HG03108 (cell line): ENCODE measurements around the gene IFNA2.
"Not testable (repeated sequence)": the region's sequence is repeated elsewhere in the genome, so short reads cannot be mapped to it uniquely, and the experiment has no call there.

ENCODE experiments used
- ATAC-seq: cut with Tn5 transposase; IDR thresholded peaks from one replicate; pipeline ENCODE4 v1.9.1; 2021; ENCODE audit warnings: moderate library complexity; ENCODE audit not compliant: unreplicated experiment

Gene IFNA2

DNA sequence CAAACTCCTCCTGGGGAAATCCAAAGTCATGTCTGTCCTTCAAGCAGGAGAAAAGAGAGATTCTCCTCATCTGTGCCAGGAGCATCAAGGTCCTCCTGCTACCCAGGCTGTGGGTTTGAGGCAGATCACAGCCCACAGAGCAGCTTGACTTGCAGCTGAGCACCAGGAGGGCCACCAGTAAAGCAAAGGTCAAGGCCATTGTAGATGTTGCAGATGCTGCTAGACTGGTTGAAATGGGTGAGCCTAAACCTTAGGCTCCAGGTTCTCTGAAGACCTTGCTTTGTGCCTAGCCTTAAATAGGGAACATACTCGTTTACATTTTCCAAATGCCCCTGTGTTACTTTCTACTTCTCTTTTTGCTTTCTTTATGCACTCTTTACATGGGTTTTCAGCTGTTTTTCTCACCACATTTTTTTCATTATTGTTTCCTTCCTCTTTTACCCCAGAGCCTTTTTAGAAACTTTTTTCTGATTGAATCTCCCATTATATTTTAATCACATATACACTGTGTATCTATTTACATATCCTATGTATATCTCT, at the start of gene IFNA2:
TSS of gene IFNA2 (minus strand) at position 268 of the 540 bp plus-strand sequence. CDS start at position 199, 69 bp downstream.
- ATAC-seq = no peak

DNA sequence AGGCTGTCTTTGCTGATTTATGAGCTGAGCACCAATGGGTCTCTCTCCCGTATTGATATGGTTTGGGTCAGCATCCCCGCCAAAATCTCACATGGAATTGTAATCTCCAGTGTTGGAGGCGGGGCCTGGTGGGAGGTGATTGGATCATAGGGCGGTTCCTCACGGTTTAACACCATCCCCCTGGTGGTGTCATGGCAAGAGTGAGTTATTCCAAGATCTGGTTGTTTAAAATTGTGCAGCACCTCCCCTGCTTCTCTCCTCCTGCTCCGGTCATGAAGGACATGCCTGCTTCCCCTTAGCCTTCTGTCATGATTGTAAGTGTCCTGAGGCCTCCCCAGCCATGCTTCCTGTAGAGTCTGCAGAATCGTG, 49.8 kb upstream of the IFNA2 start:
- ATAC-seq = not testable (repeated sequence)

DNA sequence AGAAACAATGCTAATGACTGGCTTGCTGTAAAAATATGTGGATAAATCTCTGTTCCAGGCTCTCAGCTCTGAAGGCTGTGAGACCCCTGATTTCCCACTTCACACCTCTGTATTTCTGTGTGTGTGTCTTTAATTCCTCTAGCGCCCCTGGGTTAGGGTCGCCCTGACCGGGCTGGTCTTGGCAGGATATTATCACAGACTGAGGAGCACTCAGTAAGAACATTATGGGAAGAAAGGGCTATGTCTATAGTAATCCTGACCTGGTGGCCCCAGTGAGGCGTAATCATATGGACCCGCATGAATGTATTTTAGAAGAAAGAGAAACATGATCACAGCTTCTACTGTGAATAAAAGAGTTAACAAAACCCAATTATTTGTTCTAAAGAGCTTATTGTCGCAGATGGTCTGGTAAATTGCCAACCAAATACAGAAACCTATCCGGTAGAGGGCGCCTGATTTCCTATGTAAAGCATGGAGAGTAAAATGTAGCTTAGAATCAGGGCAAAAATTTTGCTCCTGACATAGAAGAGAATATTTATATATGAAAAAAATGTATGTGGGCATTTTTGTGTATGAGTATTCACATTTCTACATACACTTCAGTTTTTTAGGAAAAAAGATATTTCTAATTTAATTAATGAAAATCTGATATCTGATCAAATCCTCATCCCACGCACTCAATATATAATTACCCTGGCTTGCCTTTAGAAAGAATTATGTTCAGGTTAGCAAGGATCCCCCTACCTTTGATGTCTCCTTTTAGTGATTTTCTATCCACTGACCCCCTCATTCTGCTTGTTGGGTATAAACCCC, 49.2 kb upstream of the IFNA2 start:
- ATAC-seq = no peak

DNA sequence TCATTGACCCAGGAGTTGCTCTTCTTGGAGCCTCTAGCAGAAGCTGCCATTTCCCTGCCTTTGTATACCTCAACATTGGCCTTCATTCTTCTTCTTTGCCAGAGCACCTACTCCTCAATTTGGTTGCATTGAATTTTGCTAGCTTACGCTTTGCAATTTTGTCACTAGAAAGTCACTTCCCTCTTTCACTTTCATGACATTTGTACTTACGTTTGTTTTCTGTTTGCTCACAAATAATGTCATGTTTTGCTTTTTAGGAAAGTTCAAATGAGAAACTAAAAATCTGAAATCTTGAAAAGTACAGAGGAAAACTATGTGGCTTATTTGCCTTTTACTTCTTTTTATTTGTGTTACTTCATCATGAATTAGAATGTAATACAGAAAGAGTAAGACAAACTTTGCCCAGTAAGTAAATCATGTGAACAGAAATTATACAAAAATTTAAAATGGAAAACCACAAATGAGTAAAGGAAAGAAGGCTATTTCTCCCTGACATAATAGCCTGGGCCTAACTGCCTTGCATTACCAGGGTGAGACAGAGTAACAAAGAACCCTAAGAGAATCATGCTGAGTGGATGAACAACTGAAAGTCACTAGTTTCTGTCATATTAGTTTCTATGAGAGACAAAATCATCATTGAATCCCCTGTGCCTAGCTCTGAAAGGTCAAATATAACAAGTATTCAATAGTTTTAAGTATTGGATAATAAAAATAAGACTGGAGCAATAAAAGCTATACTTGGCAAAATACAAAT, 47.7 kb upstream of the IFNA2 start:
- no peak for ATAC-seq

DNA sequence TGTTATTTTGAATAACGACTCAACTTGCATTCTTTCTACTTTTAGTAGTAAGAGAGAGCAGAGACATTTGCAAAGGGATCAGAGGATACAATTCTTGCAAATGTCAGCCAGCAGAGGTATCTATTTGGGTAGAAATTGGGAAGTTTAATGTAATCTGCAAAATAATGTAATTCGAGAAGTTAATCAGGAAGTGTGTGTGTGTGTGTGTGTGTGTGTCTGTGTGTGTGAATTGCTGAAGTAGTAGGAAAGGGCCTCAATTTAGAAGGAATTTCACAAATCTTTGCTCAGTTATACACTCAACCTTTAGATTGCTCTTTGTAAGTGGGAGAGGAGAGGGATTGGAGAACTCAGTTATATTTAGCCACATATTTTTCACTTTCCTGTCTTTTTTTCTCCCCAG, 44.0 kb upstream of the IFNA2 start:
- no peak for ATAC-seq

DNA sequence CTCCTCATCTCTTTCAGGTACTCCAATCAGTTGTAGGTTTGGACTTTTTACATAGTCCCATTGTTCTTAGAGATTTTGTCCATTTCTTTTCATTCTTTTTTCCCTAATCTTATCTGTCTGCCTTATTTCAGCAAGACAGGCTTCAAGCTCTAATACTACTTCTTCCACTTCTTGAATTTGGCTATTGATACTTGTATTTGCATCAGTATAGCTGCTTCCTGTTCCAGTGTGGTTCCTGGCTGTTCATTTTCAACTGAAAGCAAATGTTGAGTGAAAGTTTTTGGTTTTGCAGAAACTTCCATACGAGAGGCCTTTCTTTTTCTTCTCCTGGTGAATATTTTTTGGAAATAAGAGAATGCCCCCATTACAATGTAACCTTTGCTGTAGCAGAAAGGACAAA, 43.0 kb upstream of the IFNA2 start:
- no peak for ATAC-seq

DNA sequence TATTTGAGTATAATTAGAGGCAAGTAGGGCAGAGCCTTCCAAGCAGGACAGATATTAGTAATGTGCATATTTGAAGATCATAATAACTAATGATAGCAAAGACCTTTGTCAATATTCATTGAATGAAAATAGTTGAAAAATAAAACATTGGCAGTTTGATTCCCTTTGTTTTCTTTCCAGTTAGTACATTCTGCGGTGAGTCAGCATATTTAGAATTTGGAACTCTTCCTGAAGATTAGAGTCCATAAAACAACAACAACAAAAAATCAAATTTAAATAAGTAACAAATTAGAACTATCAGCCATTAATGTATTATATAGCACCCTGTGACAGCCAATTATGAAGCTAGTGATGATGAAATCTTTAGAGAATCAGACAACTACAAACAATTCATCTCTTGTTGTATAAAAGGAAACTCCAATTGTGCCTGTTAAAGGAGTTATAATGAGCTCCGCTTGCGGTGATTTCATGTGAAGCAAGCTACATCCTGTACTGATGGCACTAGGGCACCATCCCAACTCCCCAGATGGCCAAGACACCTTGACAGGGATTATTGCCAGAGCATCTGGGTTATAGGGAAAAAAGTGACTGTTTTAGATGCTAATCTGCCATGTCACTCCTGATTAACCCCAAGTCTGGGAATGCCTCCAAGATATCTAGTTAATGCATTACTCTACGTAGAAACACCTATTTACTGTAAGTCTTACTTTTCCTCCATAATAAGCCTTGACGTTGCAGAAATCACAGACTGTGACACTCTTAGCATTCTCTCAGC, 30.5 kb upstream of the IFNA2 start:
- no peak for ATAC-seq

DNA sequence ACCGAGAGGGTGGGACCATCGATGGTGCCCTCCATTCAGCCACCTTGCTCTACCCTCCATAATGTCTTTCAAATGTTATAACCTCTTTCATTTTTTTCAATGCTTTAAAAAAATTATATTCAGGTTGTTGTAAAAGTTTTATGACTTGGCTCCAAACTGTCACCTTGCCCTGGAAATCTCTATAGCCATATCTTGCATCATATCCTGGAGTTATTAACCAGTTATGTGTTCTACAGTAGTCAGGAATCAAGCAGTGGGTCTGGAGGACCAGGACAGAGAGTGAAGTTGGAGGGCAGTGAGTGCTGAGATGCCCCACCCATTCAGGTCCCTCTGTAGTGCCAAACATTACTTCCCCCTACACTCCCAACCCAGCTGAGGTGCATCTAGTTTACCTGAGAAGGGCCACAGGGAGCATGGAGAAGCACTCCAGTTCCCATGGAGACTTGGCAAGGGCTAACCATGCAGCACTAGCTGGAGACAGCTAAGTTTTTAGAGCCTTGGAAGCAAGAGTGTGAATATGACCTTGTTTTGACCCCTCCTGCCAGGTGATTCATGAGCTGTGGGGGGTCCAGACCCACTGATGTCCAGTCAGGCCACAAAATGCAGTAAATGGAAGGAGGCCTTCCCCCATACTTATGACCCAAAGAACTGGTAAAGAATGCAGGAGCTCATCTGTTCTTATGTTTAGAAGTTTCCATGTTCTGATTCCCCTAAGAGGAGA, 29.2 kb upstream of the IFNA2 start:
- no peak for ATAC-seq

DNA sequence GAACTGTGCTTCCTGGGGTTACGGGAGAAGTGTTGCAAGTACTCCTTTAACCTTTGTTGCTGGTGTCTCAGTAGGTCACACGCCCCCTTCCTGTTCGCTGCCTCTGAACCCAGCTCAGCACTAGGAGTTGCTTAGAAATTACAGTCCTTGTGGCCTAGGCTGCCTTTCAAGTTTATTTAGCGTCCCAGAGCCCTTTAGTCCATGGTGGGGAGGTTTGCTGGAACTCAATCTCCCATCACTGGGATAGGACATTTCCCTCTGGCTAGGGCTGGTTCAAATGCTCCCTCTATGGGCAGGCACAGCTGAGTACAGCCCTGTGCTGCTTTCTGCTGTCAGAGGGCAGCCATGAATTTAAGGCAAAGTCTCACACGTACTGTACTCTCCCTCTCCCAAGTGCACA, 28.4 kb upstream of the IFNA2 start:
- ATAC-seq = no peak

DNA sequence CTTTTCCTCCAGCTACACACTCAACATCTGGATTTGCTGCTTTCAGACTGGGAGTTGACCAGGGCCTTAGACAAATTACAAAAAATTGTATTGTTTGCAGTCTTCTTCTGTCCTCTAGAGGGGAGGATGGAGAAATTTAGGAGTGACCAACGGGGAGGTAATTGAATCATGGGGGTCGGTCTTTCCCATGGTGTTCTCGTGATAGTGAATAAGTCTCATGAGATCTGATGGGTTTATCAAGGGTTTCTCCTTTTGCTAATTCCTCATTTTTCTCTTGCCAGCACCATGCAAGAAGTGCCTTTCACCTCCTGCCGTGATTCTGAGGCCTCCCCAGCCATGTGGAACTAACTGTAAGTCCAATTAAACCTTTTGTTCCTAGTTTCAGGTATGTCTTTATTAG, 28.0 kb upstream of the IFNA2 start:
- ATAC-seq = no peak

DNA sequence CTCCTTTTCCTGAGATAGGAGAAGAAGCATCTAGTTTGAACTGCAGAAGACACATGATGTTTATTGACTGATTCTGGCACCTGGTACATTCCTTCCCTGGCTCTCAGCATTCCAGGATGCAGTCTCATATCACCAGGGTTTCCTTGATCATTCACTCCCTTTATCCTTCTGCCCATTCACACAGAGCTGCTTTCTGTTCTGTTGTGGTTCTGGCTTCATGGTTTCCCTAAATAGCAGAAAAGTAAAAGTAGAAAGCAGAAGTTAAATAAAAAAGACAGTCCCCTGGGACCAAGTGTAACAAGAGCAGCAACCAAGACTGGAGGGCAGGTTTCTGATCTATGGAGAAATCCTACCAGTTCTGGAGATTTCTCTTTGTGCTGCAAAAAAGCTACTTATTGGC, 26.9 kb upstream of the IFNA2 start:
- peak; percentile 44 for ATAC-seq

DNA sequence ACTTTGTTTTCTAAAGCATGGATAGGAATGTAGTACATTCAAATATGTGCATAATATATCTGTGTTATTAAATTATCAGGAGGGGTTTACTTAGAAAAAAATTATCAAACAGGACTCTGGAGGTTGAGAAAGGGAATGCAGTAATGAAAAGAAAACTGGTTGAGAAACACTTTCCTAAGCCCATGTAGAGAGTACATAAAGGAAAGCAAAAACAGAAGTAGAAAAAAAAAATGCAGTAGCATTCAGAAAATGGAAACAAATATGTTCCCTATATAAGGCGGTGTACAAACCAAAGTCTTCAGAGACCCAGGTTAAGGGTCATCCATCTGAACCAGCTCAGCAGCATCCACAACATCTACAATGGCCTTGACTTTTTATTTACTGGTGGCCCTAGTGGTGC, 23.6 kb upstream of the IFNA2 start, which contains the start of gene IFNA8:
TSS of gene IFNA8 (plus strand) at position 301 of the 400 bp plus-strand sequence. CDS start at position 361, 60 bp downstream.
- no peak for ATAC-seq

DNA sequence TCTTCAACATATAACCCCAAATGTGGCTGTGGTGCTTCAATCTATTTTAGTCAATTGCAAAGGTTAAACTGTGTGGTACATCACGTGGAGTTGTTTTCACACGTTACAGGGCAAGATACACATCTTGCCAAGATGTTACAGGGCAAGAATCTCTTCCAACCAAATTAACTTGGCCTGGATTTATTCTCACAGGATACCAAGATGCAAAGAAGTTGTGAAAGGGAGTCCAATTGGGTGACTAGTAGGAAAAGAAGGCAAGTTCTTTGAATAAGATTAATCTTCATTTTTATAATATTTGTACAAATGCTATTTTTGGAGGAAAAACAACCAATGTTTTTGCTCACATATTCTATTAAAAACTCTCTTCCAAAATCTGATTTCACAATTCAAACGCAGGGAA, 18.9 kb upstream of the IFNA2 start:
- ATAC-seq = no peak

DNA sequence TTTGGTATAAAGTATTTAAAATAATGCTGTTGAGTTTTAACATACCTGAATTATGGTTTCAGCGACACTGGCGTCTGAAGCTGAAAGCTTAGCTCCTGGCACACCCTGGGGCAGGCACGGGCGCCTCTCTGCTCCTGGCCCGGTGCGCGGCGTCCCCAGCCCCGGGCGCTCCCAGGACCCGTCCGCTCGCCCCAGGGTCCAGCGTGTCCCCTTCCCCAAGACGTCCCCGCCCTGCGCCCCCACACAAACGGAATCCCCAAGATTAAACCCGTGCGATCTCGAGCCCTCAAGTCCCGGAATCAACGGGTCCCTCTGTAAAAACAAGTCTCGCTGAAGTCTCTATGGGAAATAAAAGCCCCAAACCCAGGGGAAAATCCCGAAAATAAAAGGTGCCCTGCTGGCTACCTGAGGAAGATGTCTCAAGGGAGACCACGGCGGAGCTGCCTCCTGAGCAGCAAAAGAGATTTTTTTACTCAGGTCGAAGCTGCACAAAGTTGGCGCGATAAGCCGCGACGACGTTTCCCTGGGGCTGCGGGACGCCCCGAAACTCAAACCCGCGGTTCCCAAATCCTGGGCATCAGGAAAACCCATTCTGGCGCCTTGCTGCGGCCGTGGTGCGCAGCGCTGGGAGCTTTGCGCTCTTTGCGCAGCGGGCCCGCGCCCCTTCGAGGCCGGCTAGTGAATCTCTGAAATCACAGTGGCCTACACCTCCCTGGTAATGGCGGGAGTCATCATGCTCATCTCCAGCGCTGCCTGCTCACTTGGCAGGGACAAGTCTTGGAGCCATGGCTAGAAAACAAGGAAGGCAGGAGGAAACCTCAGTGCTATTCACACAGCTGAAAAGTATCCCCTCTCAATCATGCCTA, 17.4 kb upstream of the IFNA2 start:
- ATAC-seq = peak; percentile 53

DNA sequence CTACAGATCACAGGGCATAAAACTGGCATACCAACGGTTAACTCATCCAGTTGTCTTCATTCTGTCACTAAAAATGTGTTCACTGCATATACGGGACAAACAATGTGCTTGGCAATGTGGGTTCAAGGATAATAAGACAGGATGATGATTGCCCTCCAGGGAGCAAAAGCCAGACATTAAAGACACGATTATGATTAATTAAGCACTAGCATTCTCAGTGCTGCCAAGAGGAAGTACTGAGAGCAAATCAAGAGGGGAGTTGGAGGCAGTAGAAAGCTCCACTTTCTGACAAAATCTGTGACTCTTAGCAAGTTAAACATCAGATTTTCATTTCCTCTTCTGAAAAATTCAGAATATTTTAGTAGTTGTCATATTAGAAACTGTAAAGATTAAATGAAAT, 14.8 kb upstream of the IFNA2 start:
- no peak for ATAC-seq

DNA sequence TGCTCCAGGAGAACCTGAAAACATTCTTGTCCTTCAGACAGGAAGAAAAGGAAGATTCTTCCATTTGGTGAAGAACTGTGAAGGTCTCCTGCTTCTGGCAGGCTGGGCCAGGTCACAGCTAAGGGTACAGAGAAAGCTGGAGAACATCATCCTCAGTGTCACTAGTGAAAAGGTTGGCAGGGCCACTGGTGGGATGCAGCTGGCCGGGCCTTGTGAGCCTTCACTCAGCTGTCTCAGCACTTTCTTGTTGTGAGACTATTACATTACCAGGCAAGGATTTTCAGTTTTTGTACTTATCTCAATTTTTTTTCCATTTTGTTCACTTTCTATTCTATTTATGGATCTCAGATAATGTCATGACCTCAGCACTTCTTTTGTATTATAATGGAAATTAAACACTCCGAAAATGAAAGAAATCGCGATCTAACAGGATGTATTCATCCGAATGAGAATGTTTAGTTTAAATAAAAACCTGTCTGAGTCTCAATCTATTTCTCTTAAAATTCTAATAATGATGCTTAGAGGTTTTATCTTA, 13.8 kb upstream of the IFNA2 start:
- ATAC-seq = no peak

DNA sequence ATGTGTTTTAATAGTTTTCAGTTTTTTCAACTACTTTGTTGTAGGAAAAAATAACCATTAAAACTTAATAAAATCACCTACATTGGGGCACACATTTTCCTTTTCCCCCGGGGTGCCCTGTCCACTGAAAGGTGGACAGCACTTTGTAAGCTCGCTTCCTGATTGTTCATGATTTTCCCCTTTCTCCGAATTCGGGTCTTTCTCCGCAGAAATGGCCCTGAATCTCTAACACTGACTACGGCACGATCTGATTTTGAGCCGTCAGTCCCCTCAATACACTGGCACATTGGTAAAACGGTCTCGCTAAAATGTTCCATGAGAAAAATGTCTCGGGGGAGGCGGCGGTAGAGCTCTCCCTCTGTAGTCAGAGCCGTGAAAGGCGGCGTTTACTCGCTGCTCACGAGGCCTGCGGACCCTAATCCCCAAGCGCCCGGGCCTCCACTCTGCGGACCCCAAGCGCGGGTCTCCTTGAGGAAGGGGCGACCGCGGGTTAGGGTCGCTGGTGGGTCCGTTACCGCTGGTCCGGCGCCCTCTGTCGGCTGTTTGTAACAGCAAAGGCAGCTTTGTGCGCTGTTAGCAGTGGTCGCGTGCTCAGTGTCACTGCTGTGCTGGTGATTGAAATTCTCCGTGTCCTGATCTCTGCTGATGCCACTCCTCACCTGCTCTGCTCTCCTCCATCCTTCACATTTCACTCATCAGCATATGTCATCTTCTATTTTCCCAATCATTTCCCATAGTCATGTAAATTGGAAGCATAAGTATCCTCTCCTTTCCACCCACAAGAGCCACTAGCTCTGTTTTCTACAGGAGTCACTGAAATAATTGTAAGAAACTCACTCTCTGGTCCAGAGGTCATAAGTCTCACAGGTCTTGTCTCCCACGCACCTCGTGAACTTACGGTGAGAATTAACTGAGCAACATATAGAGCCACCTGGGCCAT, 10.8 kb upstream of the IFNA2 start:
- peak; percentile 82 for ATAC-seq

DNA sequence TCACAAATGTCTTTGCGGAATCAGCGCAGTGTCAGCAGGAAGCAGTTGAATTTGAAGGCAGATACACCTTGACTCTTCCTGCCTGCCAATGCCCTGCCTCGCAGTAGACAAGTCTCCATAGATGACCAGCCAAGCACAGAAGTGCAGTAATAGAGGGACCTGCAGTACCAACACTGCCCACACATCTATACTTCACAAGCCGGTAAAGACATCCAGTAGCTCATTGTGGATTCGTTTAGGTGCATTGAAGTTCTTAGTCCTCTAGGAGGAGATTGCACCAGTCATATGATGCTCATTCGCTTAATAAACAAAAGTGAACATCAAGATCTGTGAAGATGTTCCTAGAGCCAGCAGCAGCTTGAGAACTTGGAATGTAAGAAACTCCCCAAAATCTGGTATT, 7.1 kb upstream of the IFNA2 start:
- ATAC-seq = peak; percentile 53
